ENCODE results near the gene TBRG1. TPM values are rescaled to one million over a fixed set of nuclear protein-coding genes. Genes with fewer than 3 reads are reported as not detected.

TBRG1 gene
- total RNA-seq, 1 donor from 2014 or later = 30.9 TPM

GRCh38 chr11:124618863-124619262 lies 3.8 kb upstream of the TBRG1 start:
- Mint-ChIP-seq H3K9me3 (no peaks in the 10 kb centered on the region), H3K36me3 (no peaks in the 10 kb centered on the region), H3K27ac (no peak overlapping the region), H3K4me1 (peaks cover 12% of the 10 kb centered on the region), H3K27me3 (ENCODE audit: low read depth) (peaks cover 48% of the 10 kb centered on the region), H3K4me3 (no peak overlapping the region)
- TF ChIP-seq CTCF (IDR thresholded peaks at IDR 0.05; ENCODE audit: unreplicated experiment) = no peak
- DNase-seq (ENCODE audit: low spot score in 2 of 2, unreplicated experiment in 2 of 2) = no peak

GRCh38 chr11:124623861-124624525 lies 1.3 kb downstream of the TBRG1 start:
- peaks cover 22% of the 10 kb centered on the region for H3K27me3 Mint-ChIP-seq (ENCODE audit: low read depth)
- peaks cover 15% of the 10 kb centered on the region for H3K4me1 Mint-ChIP-seq
- peaks cover 7% of the 10 kb centered on the region for H3K36me3 Mint-ChIP-seq
- TF ChIP-seq CTCF (IDR thresholded peaks at IDR 0.05; ENCODE audit: unreplicated experiment) = no peak
- H3K27ac Mint-ChIP-seq = peak overlapping the region; percentile 98
- H3K4me3 Mint-ChIP-seq = peak overlapping the region; percentile 94
- DNase-seq (ENCODE audit: low spot score in 2 of 2, unreplicated experiment in 2 of 2) = no peak
- no peaks in the 10 kb centered on the region for H3K9me3 Mint-ChIP-seq

GRCh38 chr11:124625504-124626168 lies 3.0 kb downstream of the TBRG1 start:
- Mint-ChIP-seq H3K9me3 (no peaks in the 10 kb centered on the region), H3K4me1 (peaks cover 15% of the 10 kb centered on the region), H3K36me3 (peaks cover 7% of the 10 kb centered on the region), H3K27me3 (ENCODE audit: low read depth) (peaks cover 7% of the 10 kb centered on the region), H3K27ac (no peak overlapping the region), H3K4me3 (no peak overlapping the region)
- no peak for TF ChIP-seq CTCF (IDR thresholded peaks at IDR 0.05; ENCODE audit: unreplicated experiment)
- DNase-seq (ENCODE audit: low spot score in 2 of 2, unreplicated experiment in 2 of 2) = no peak

GRCh38 chr11:124627546-124627945 lies 4.9 kb downstream of the TBRG1 start:
- H3K9me3 Mint-ChIP-seq = no peaks in the 10 kb centered on the region
- no peak for DNase-seq (ENCODE audit: low spot score in 2 of 2, unreplicated experiment in 2 of 2)
- H3K27ac Mint-ChIP-seq = no peak overlapping the region
- H3K4me1 Mint-ChIP-seq = peaks cover 9% of the 10 kb centered on the region
- H3K4me3 Mint-ChIP-seq = no peak overlapping the region
- H3K27me3 Mint-ChIP-seq (ENCODE audit: low read depth) = no peaks in the 10 kb centered on the region
- H3K36me3 Mint-ChIP-seq = peaks cover 17% of the 10 kb centered on the region
- no peak for TF ChIP-seq CTCF (IDR thresholded peaks at IDR 0.05; ENCODE audit: unreplicated experiment)

DNA sequence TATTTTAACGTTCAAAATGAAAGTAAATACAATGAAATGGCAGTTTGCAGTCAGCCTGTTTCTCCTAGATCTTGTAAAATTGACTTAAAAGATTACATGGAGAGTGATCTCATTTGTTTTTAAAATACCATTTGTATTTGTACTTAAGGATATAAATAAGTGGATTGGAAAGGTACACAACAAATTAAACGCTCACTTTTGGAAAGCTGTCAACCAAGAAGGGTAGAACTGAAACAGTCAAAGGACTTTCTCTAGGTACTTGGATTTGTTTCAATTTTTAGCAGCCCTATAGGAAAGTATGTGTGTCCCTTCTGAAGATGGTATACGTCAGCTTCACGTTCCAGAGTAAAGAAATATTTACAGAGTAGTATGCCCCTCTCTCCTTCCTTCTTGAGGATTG lies 7.3 kb downstream of the TBRG1 start:
- Mint-ChIP-seq H3K27ac (no peak overlapping the region), H3K27me3 (ENCODE audit: low read depth) (no peaks in the 10 kb centered on the region), H3K9me3 (no peaks in the 10 kb centered on the region), H3K36me3 (peaks cover 26% of the 10 kb centered on the region), H3K4me3 (no peak overlapping the region), H3K4me1 (no peaks in the 10 kb centered on the region)
- no peak for DNase-seq (ENCODE audit: low spot score in 2 of 2, unreplicated experiment in 2 of 2)
- no peak for TF ChIP-seq CTCF (IDR thresholded peaks at IDR 0.05; ENCODE audit: unreplicated experiment)

All from mesothelial cell of epicardium (in vitro differentiated cells).